ENCODE data around the gene EDIL3. TPM values are rescaled to one million over a fixed set of nuclear protein-coding genes. Genes with fewer than 3 reads are reported as not detected.

Gene EDIL3
- total and polyA plus RNA-seq, 10 of the 15 experiments (the other 5 are each of a cell fraction or from before 2014, with no cell fraction given) = 0.01 to 0.62 (median 0.20) TPM

DNA sequence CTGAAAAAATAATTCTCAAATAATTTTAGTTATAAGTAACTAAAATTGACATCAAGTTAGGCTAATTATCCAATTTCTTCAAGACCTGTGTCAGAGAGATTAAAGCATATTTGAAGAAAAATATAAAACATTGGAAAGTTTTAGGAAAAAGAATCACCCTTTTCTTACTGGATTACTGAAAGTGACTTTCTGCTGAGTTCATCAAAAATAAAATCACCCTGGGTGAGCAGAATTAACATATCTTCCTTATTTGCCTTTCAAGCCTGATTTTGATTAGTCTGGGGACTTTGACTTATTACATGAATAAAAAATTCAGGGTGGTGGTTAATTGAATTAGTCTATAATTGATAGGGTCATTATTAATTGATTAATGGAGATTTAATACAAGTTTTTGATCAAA is 411.8 kb downstream of the EDIL3 start:
- H3K9ac ChIP-seq (ENCODE audit: control insufficient read depth, insufficient read depth, low read length) = no peak overlapping the region
- SMC1A ChIA-PET (ENCODE audit: uncharacterized antibody, unreplicated experiment) = no interaction called here
- in situ Hi-C loops (cut with MboI) (no loop called here), intact Hi-C loops (cut with micrococcal nuclease; ENCODE audit: unreplicated experiment) (no loop called here)
- no TSS peak for BruUV-seq (replicated peaks)
- H3K27ac ChIP-seq (ENCODE audit: control insufficient read depth, insufficient read depth) = no peak overlapping the region
- H3K4me2 ChIP-seq (ENCODE audit: control insufficient read depth, insufficient read depth) = no peak overlapping the region
- FAIRE-seq (no peak), ATAC-seq (no peak), DNase-seq (ENCODE audit: low read depth, low spot score) (no peak)
- H2AFZ ChIP-seq (ENCODE audit: control insufficient read depth, low read depth, low read length) = no peak overlapping the region
- RAD21 ChIA-PET (ENCODE audit: unreplicated experiment) = no interaction called here
- H3K4me1 ChIP-seq (ENCODE audit: control insufficient read depth, insufficient read depth, low read length) = no peaks in the 10 kb centered on the region
- POLR2A ChIA-PET = no interaction called here
- no peaks in the 10 kb centered on the region for H3K27me3 ChIP-seq (replicated peaks in 1 of 2; ENCODE audit: control insufficient read depth in 2 of 2, insufficient read depth in 2 of 2, low read length in 1 of 2)
- no peaks in the 10 kb centered on the region for H3K79me2 ChIP-seq (ENCODE audit: control insufficient read depth, insufficient read depth, low read length)
- no peaks in the 10 kb centered on the region for H3K9me3 ChIP-seq (replicated peaks; ENCODE audit: control insufficient read depth, insufficient read depth, low read length)
- TF ChIP-seq CHD1 (IDR thresholded peaks at IDR 0.05; ENCODE audit: low read depth, low read length) (no peak), RUNX3 (IDR thresholded peaks at IDR 0.05; ENCODE audit: low read length) (no peak), MTA2 (IDR thresholded peaks at IDR 0.05; ENCODE audit: low read depth) (no peak), ZSCAN29 (IDR thresholded peaks at IDR 0.05) (no peak), SP1 (IDR thresholded peaks at IDR 0.05; ENCODE audit: low read depth, low read length) (no peak), POLR2AphosphoS2 (IDR thresholded peaks at IDR 0.05; ENCODE audit: low read depth, low read length) (no peak), HDAC2 (IDR thresholded peaks at IDR 0.05) (no peak), MTA3 (IDR thresholded peaks at IDR 0.05; ENCODE audit: borderline replicate concordance, low read length) (no peak), NBN (IDR thresholded peaks at IDR 0.05) (no peak), HDAC6 (IDR thresholded peaks at IDR 0.05; ENCODE audit: unreplicated experiment) (no peak), TBL1XR1 (IDR thresholded peaks at IDR 0.05; ENCODE audit: low read depth, low read length) (no peak)
- TF ChIP-seq, protein P1, sequence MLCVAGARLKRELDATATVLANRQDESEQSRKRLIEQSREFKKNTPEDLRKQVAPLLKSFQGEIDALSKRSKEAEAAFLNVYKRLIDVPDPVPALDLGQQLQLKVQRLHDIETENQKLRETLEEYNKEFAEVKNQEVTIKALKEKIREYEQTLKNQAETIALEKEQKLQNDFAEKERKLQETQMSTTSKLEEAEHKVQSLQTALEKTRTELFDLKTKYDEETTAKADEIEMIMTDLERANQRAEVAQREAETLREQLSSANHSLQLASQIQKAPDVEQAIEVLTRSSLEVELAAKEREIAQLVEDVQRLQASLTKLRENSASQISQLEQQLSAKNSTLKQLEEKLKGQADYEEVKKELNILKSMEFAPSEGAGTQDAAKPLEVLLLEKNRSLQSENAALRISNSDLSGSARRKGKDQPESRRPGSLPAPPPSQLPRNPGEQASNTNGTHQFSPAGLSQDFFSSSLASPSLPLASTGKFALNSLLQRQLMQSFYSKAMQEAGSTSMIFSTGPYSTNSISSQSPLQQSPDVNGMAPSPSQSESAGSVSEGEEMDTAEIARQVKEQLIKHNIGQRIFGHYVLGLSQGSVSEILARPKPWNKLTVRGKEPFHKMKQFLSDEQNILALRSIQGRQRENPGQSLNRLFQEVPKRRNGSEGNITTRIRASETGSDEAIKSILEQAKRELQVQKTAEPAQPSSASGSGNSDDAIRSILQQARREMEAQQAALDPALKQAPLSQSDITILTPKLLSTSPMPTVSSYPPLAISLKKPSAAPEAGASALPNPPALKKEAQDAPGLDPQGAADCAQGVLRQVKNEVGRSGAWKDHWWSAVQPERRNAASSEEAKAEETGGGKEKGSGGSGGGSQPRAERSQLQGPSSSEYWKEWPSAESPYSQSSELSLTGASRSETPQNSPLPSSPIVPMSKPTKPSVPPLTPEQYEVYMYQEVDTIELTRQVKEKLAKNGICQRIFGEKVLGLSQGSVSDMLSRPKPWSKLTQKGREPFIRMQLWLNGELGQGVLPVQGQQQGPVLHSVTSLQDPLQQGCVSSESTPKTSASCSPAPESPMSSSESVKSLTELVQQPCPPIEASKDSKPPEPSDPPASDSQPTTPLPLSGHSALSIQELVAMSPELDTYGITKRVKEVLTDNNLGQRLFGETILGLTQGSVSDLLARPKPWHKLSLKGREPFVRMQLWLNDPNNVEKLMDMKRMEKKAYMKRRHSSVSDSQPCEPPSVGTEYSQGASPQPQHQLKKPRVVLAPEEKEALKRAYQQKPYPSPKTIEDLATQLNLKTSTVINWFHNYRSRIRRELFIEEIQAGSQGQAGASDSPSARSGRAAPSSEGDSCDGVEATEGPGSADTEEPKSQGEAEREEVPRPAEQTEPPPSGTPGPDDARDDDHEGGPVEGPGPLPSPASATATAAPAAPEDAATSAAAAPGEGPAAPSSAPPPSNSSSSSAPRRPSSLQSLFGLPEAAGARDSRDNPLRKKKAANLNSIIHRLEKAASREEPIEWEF (IDR thresholded peaks at IDR 0.05; ENCODE audit: insufficient replicate concordance, low read depth, low read length) = no peak
- TF ChIP-seq, protein P2, sequence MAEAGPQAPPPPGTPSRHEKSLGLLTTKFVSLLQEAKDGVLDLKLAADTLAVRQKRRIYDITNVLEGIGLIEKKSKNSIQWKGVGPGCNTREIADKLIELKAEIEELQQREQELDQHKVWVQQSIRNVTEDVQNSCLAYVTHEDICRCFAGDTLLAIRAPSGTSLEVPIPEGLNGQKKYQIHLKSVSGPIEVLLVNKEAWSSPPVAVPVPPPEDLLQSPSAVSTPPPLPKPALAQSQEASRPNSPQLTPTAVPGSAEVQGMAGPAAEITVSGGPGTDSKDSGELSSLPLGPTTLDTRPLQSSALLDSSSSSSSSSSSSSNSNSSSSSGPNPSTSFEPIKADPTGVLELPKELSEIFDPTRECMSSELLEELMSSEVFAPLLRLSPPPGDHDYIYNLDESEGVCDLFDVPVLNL (IDR thresholded peaks at IDR 0.05; ENCODE audit: low read depth, low read length) = no peak
- TF ChIP-seq, protein P3, sequence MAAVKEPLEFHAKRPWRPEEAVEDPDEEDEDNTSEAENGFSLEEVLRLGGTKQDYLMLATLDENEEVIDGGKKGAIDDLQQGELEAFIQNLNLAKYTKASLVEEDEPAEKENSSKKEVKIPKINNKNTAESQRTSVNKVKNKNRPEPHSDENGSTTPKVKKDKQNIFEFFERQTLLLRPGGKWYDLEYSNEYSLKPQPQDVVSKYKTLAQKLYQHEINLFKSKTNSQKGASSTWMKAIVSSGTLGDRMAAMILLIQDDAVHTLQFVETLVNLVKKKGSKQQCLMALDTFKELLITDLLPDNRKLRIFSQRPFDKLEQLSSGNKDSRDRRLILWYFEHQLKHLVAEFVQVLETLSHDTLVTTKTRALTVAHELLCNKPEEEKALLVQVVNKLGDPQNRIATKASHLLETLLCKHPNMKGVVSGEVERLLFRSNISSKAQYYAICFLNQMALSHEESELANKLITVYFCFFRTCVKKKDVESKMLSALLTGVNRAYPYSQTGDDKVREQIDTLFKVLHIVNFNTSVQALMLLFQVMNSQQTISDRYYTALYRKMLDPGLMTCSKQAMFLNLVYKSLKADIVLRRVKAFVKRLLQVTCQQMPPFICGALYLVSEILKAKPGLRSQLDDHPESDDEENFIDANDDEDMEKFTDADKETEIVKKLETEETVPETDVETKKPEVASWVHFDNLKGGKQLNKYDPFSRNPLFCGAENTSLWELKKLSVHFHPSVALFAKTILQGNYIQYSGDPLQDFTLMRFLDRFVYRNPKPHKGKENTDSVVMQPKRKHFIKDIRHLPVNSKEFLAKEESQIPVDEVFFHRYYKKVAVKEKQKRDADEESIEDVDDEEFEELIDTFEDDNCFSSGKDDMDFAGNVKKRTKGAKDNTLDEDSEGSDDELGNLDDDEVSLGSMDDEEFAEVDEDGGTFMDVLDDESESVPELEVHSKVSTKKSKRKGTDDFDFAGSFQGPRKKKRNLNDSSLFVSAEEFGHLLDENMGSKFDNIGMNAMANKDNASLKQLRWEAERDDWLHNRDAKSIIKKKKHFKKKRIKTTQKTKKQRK (IDR thresholded peaks at IDR 0.05; ENCODE audit: low read depth, low read length) = no peak
- TF ChIP-seq, protein P4, sequence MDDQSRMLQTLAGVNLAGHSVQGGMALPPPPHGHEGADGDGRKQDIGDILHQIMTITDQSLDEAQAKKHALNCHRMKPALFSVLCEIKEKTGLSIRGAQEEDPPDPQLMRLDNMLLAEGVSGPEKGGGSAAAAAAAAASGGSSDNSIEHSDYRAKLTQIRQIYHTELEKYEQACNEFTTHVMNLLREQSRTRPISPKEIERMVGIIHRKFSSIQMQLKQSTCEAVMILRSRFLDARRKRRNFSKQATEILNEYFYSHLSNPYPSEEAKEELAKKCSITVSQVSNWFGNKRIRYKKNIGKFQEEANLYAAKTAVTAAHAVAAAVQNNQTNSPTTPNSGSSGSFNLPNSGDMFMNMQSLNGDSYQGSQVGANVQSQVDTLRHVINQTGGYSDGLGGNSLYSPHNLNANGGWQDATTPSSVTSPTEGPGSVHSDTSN (IDR thresholded peaks at IDR 0.05; ENCODE audit: insufficient replicate concordance, low read depth, low read length) = no peak
- H4K20me1 ChIP-seq (ENCODE audit: control insufficient read depth, insufficient read depth) = no peaks in the 10 kb centered on the region
- CTCF ChIA-PET = no interaction called here
- H3K36me3 ChIP-seq (ENCODE audit: control insufficient read depth in 2 of 2, insufficient read depth in 2 of 2, low read length in 1 of 2) = no peaks in the 10 kb centered on the region
- no peak overlapping the region for H3K4me3 ChIP-seq
